Subcutaneous abdominal adipose tissue (tissue), 5 donors: Measurements from ENCODE around the gene ERN1.
"Not testable (repeated sequence)": the region's sequence is repeated elsewhere in the genome, so short reads cannot be mapped to it uniquely, and the experiment has no call there.

Source experiments
- H3K27ac ChIP-seq: one replicate; pipeline ENCODE4 v1.7.0; 2013; ENCODE audit warnings: low read depth, mild to moderate bottlenecking, inconsistent platforms, low read length, moderate library complexity
- H3K27me3 ChIP-seq, 5 donors: one replicate each; pipeline ENCODE4 v1.7.0; 2013; ENCODE audit warnings: low read length in 5 of 5, inconsistent platforms in 1 of 5; ENCODE audit not compliant: control insufficient read depth in 5 of 5, insufficient read depth in 4 of 5
- H3K36me3 ChIP-seq, 5 donors: one replicate each; pipeline ENCODE4 v1.7.0; 2013; ENCODE audit warnings: low read length in 5 of 5; ENCODE audit not compliant: control insufficient read depth in 5 of 5, insufficient read depth in 5 of 5
- H3K4me1 ChIP-seq, 5 donors: one replicate each; pipeline ENCODE4 v1.7.0; 2013; ENCODE audit warnings: low read length in 5 of 5, mild to moderate bottlenecking in 3 of 5, moderate library complexity in 1 of 5; ENCODE audit not compliant: control insufficient read depth in 5 of 5, insufficient read depth in 5 of 5
- H3K4me3 ChIP-seq, 5 donors: one replicate each; pipeline ENCODE4 v1.7.0; 2013; ENCODE audit warnings: low read length in 5 of 5, low read depth in 1 of 5
- H3K9ac ChIP-seq, 5 donors: one replicate each; pipeline ENCODE4 v1.7.0; 2013; ENCODE audit warnings: low read length in 5 of 5, mild to moderate bottlenecking in 4 of 5, moderate library complexity in 3 of 5
- H3K9me3 ChIP-seq, 5 donors: one replicate each; pipeline ENCODE4 v1.7.0; 2013; ENCODE audit warnings: low read length in 5 of 5; ENCODE audit not compliant: control insufficient read depth in 5 of 5
- donor health status: healthy.
- donor health status: healthy.
- donor health status: healthy.
- donor health status: healthy.
- donor health status: healthy.

The ERN1 gene

GRCh38 chr17:64170286-64170685, 40.3 kb upstream of the ERN1 start:
- Histone ChIP-seq H3K9me3 (no peaks in the 10 kb centered on the region), H3K36me3 (peaks cover 0 to 42% (median 16%) of the 10 kb centered on the region in 5 donors), H3K4me3 (no peak overlapping the region), H3K9ac (no peak overlapping the region), H3K27me3 (no peaks in the 10 kb centered on the region), H3K4me1 (peaks cover 2 to 19% (median 13%) of the 10 kb centered on the region in 5 donors), H3K27ac (no peak overlapping the region)

GRCh38 chr17:64167666-64168065, 37.7 kb upstream of the ERN1 start:
- H3K9me3 ChIP-seq, H3K9ac ChIP-seq, H3K4me3 ChIP-seq, H3K4me1 ChIP-seq, H3K27me3 ChIP-seq, H3K27ac ChIP-seq: not testable (repeated sequence)
- peaks cover 0 to 40% (median 16%) of the 10 kb centered on the region in 5 donors for H3K36me3 ChIP-seq

DNA sequence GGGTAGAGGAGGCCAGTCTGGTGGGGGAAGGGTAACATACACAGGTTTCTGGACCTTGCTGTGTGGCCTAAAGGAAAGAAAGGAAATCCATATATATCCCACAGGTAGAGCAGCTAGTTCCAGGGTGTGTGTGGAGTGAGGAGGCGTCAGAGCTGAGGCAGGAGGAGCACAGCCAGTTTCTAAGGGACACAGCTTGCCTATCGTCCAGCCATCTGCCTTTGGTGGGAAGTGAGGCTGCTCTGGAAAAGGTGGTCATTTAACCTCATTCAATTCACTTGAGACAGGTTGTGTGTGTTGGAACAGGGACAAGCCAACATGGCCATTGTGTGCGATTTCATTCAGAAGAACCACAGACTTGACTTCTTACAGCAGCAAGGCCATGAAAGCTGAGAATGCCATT, 36.9 kb upstream of the ERN1 start:
- H3K9me3 ChIP-seq = no peaks in the 10 kb centered on the region
- peaks cover 0 to 40% (median 16%) of the 10 kb centered on the region in 5 donors for H3K36me3 ChIP-seq
- no peaks in the 10 kb centered on the region for H3K27me3 ChIP-seq
- H3K9ac ChIP-seq = no peak overlapping the region
- H3K27ac ChIP-seq = no peak overlapping the region
- H3K4me3 ChIP-seq = no peak overlapping the region
- H3K4me1 ChIP-seq = no peaks in the 10 kb centered on the region

GRCh38 chr17:64165347-64165746, 35.4 kb upstream of the ERN1 start:
- H3K36me3 ChIP-seq = peaks cover 0 to 32% (median 9%) of the 10 kb centered on the region in 5 donors
- H3K4me3 ChIP-seq = no peak overlapping the region
- no peaks in the 10 kb centered on the region for H3K4me1 ChIP-seq
- H3K9ac ChIP-seq = no peak overlapping the region
- H3K9me3 ChIP-seq = no peaks in the 10 kb centered on the region
- no peaks in the 10 kb centered on the region for H3K27me3 ChIP-seq
- no peak overlapping the region for H3K27ac ChIP-seq

DNA sequence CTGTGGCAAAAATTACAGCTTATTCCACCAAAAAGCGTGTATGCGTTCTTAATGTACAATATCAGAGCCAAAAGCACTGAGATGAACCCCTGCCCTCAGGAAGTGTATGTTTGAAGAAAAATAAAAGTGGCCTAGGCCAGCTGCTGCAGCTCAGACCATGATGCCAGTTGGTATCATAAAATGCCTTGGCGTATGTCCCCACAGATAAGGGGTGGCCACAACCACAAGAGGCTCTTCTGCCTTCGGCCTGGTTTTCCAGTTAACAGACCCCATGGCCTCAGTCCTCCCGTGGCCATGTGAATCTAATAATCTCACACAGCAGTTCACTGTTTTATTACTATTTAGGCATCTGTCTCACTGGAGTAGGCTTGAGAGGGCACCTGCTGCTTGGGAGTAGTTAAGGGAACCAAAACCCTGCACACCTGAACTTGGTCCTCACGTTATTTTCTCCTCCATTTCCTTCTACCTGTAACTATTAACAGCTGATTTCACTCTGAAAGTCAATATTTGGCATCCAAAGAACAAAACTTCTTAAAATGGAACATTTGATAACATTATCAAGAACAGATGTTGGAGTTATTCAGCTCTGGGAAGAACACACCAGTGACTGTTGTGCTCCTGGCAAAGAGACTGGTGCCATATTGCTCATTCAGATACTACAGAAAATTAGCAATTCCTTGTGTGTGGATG, 34.8 kb upstream of the ERN1 start:
- Histone ChIP-seq H3K27me3 (no peaks in the 10 kb centered on the region), H3K4me1 (no peaks in the 10 kb centered on the region), H3K27ac (no peak overlapping the region), H3K9ac (no peak overlapping the region), H3K4me3 (no peak overlapping the region), H3K9me3 (no peaks in the 10 kb centered on the region), H3K36me3 (peaks cover 0 to 26% (median 6%) of the 10 kb centered on the region in 5 donors)

DNA sequence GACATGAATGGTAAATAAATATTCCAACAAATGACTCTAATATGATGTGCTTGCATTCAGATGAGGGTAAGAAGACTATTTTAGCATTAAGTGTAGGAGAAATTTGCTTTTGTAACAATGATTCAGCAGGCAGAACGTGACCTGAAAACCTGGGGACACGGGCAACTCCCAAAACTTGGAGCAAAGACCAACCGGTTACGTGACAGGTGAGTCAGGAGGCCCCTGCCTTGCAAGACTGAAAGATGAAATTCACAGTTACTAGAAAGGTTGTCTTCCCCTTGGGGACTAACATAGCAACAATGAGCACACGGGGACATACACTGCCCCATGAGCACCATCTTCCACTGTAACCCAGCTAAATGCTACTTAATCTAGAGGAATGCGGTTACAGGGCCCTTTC, 33.5 kb upstream of the ERN1 start:
- Histone ChIP-seq H3K36me3 (peaks cover 0 to 21% (median 6%) of the 10 kb centered on the region in 5 donors), H3K9me3 (no peaks in the 10 kb centered on the region), H3K4me3 (no peak overlapping the region), H3K27ac (no peak overlapping the region), H3K4me1 (no peaks in the 10 kb centered on the region), H3K9ac (no peak overlapping the region), H3K27me3 (no peaks in the 10 kb centered on the region)

DNA sequence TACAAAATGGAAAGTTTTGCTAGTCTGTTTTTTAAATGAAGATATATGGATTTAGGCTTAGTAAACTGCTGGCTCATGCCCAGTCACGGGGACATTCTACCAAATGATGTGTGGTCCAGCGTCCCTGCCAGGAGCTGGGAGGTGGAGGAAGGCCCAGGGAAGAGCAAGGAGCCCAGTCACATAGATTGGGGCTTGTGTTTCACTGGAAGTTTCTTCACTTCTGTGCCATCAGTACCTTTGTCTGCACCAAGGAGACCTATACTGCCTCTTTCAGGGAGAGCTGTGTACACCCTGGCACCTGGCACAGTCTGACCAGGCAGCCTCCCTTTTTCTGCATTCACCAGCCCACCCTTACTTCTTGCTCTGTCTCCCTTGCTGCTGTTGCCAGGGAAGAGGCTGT, 32.6 kb upstream of the ERN1 start:
- H3K4me1 ChIP-seq = no peaks in the 10 kb centered on the region
- peaks cover 0 to 21% (median 6%) of the 10 kb centered on the region in 5 donors for H3K36me3 ChIP-seq
- no peaks in the 10 kb centered on the region for H3K9me3 ChIP-seq
- no peak overlapping the region for H3K27ac ChIP-seq
- no peak overlapping the region for H3K9ac ChIP-seq
- H3K27me3 ChIP-seq = no peaks in the 10 kb centered on the region
- H3K4me3 ChIP-seq = no peak overlapping the region

DNA sequence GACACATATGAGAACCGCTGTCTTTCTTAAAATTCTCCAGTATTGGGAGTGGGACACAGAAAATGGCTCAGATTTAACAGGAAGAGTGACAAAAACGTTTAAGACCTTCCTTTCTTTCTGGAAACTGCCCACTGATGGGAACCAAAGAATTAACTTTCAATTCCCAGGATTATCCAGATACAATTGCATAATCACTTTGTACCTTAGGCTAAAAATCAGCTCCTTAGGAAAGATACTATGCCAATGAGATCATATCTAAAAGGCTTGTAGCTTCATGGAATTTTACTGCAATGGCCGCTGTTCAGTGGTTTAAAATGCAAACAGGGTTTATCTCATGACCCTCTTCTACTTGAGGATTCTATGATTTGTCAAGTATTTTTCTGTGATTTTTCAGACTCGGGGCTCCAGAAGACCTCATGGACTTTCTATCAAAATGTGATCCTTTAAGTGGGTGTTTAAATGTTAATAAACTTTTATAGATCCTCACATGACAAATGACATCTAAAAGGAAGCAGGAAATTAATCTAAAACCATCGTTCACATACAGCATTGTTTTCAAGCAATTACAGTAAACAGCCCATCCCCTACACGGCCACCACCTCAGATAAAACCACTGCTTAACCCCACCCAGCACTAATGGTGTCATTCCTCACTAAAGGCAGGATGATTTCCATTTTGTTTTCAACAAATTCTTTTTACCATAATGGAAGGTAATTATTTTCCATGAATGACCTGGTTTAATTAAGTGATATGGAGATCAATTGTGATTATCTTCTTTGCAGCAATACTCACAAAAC, 31.6 kb upstream of the ERN1 start:
- Histone ChIP-seq H3K4me3 (no peak overlapping the region), H3K4me1 (peaks cover 1 to 4% (median 3%) of the 10 kb centered on the region in 5 donors), H3K9ac (no peak overlapping the region), H3K27ac (no peak overlapping the region), H3K36me3 (peaks cover 0 to 17% (median 6%) of the 10 kb centered on the region in 5 donors), H3K9me3 (no peaks in the 10 kb centered on the region), H3K27me3 (no peaks in the 10 kb centered on the region)

DNA sequence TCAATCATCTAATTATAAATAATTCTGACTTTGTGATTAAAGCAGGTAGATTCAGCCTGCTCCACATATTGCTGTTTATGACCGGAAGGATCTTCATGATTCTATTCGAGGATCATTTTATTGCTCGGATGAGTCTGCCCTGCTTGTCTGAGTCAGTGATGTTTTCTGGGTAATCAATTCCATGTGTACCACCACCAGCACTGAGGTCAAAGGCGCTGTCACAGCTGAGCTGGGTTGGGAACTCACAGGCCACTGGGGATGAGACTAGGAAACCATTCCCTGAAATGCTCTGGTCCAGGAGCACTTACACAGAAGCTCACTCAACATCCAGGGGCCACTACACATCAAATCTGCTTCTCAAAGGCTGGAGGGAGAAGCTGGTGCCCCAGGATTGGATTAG, 30.4 kb upstream of the ERN1 start:
- no peak overlapping the region for H3K4me3 ChIP-seq
- no peaks in the 10 kb centered on the region for H3K27me3 ChIP-seq
- no peak overlapping the region for H3K27ac ChIP-seq
- H3K36me3 ChIP-seq = peaks cover 0 to 6% (median 2%) of the 10 kb centered on the region in 5 donors
- H3K9me3 ChIP-seq = no peaks in the 10 kb centered on the region
- no peak overlapping the region for H3K9ac ChIP-seq
- H3K4me1 ChIP-seq = peaks cover 11 to 16% (median 15%) of the 10 kb centered on the region in 5 donors

DNA sequence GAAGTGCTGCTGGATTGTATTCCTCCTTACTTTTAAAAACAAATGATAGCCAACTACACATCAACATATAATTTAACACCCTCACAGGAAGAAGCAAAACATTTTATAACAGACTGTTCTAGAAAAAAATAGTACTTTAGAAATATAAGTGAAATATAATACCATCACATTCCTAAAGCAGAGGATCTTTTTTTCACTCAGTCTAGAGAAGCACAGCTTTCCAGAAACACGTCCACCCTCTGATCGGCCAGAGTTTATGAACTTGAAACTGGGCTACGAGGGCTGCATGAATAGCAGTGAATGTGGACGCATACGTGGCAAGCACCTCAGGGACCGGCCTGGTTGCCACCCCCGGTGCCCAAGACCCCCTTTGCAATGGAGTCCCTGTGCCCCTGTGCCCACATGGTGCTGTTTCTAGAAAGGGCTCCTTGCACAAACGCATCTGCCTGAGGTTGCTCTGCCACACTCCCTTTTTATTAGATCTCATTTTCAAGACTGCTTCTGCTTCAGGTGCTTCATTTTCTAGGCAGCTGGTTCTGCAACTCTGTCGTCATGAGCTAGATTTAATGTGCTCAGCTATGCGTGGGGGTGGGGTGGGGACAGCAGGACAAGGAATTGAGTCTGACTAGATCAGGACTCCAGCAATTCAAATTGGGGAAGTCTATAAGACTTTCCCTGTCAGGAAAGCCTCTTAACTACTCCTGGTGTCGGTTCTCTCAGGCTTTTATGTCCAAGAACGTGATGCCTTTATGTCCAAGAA, 29.1 kb upstream of the ERN1 start:
- no peak overlapping the region for H3K4me3 ChIP-seq

More for the DNA sequence above, 29.1 kb upstream of the ERN1 start:
- Histone ChIP-seq H3K9me3 (no peaks in the 10 kb centered on the region), H3K4me1 (peaks cover 11 to 27% (median 17%) of the 10 kb centered on the region in 5 donors), H3K36me3 (peaks cover 0 to 2% (median 0%) of the 10 kb centered on the region in 5 donors), H3K27ac (no peak overlapping the region), H3K9ac (no peak overlapping the region), H3K27me3 (no peaks in the 10 kb centered on the region)
